ENCODE results near the gene CELSR1. TPM values are rescaled to one million over a fixed set of nuclear protein-coding genes. Genes with fewer than 3 reads are reported as not detected.

CELSR1 gene
- polyA plus RNA-seq, 2 donors: 19.8 to 34.8 TPM

Other genes with a start within 250 kb of the CELSR1 start
- gene GTSE1, start 240.8 kb downstream of the CELSR1 start, polyA plus RNA-seq: 1 to 10 TPM; 5.0 to 7.4 TPM
- gene TRMU, start 201.9 kb downstream of the CELSR1 start, polyA plus RNA-seq: 10 to 100 TPM; 24.3 to 32.4 TPM
- 10 to 100 TPM; 15.6 to 18.0 TPM for gene GRAMD4, start 82.8 kb upstream of the CELSR1 start, polyA plus RNA-seq
- 10 to 100 TPM in 1 of 2 donors, 1 to 10 TPM in 1; 8.7 to 13.4 TPM for gene CERK, start 200.6 kb upstream of the CELSR1 start, polyA plus RNA-seq
- gene TBC1D22A, start 225.0 kb upstream of the CELSR1 start, polyA plus RNA-seq: 10 to 100 TPM; 15.1 to 17.4 TPM

Measured in esophagus (tissue), 2 donors.